Lung (tissue), 12 donors: ENCODE measurements around the gene ADAMTS12. TPM values are rescaled to one million over a fixed set of nuclear protein-coding genes. Genes with fewer than 3 reads are reported as not detected.

ENCODE experiments used
- ATAC-seq: fragments of 200-7000 bp; cut with Tn5 transposase; one replicate; pipeline ENCODE4 v1.9.1; 2020; ENCODE audit warnings: moderate number of reproducible peaks; ENCODE audit not compliant: insufficient read depth, low FRiP score
- DNase-seq, 3 donors: peaks; one replicate each; pipeline ENCODE4 v3.0.0-alpha.2; 2013 to 2017
- H3K27ac ChIP-seq, 2 donors: one replicate each; pipeline ENCODE4 v1.5.1; 2013; ENCODE audit warnings: mild to moderate bottlenecking in 2 of 2, moderate library complexity in 2 of 2, control low read depth in 1 of 2, inconsistent platforms in 1 of 2, low read depth in 1 of 2, low read length in 1 of 2
- H3K27me3 ChIP-seq, 3 donors: one replicate each; pipeline ENCODE4 v1.5.1; 2013; ENCODE audit warnings: low read length in 2 of 3; ENCODE audit not compliant: control insufficient read depth in 3 of 3, insufficient read depth in 3 of 3
- H3K36me3 ChIP-seq, 4 donors: one replicate each; pipeline ENCODE4 v1.5.1; 2013; ENCODE audit warnings: low read length in 4 of 4, mild to moderate bottlenecking in 1 of 4, moderate library complexity in 1 of 4; ENCODE audit not compliant: control insufficient read depth in 4 of 4, insufficient read depth in 4 of 4
- H3K4me1 ChIP-seq, 5 donors: one replicate each; pipeline ENCODE4 v1.5.1; 2013; ENCODE audit warnings: low read length in 5 of 5, mild to moderate bottlenecking in 2 of 5, moderate library complexity in 1 of 5; ENCODE audit not compliant: control insufficient read depth in 5 of 5, insufficient read depth in 5 of 5
- H3K4me3 ChIP-seq: one replicate; pipeline ENCODE4 v1.5.1; 2013; ENCODE audit warnings: mild to moderate bottlenecking, control low read depth, moderate library complexity
- H3K9ac ChIP-seq, 2 donors: one replicate each; pipeline ENCODE4 v1.5.1; 2013; ENCODE audit warnings: low read length in 2 of 2, control low read depth in 1 of 2; ENCODE audit not compliant: insufficient read depth in 1 of 2
- H3K9me3 ChIP-seq, 4 donors: one replicate each; pipeline ENCODE4 v1.5.1; 2013; ENCODE audit warnings: low read length in 3 of 4, mild to moderate bottlenecking in 1 of 4, moderate library complexity in 1 of 4; ENCODE audit not compliant: control insufficient read depth in 4 of 4, insufficient read depth in 3 of 4
- WGBS, 2 donors: extraction: QIAGEN DNeasy Blood & Tissue Kit; methylation state at CpG; one replicate each; pipeline ENCODE4 v1.1.7; 2013; 5-methylcytosine and 5-hydroxymethylcytosine counted together
- polyA plus RNA-seq, 2 donors: library from polyadenylated mRNA; stranded (reverse); fragments of 200-250 nt; gene quantifications; one replicate each; pipeline ENCODE4 v1.2.1, GENCODE V29; 2013
- total RNA-seq, 2 donors: library from RNA; depleted of rRNA in 1 of 2; stranded (reverse); fragments of >200 nt in 1 of 2; gene quantifications; one replicate each; pipeline ENCODE4 v1.2.1, GENCODE V29; 2014 to 2021
- TF ChIP-seq, protein P1 (sequence below): IDR thresholded peaks from 2 replicates; pipeline ENCODE4 v1.5.1; 2012; ENCODE audit warnings: mild to moderate bottlenecking; ENCODE audit errors: control extremely low read depth, extremely low read depth
- donor health status: control.
- donor health status: control.
- donor health status: Bipolar disorder and iron deficiency.
- donor health status: healthy.
- donor health status: DM: yes; HTN: yes; CAD: no.

The ADAMTS12 gene
- total and polyA plus RNA-seq, 4 donors: 1.3 to 55.1 (median 4.3) TPM

DNA sequence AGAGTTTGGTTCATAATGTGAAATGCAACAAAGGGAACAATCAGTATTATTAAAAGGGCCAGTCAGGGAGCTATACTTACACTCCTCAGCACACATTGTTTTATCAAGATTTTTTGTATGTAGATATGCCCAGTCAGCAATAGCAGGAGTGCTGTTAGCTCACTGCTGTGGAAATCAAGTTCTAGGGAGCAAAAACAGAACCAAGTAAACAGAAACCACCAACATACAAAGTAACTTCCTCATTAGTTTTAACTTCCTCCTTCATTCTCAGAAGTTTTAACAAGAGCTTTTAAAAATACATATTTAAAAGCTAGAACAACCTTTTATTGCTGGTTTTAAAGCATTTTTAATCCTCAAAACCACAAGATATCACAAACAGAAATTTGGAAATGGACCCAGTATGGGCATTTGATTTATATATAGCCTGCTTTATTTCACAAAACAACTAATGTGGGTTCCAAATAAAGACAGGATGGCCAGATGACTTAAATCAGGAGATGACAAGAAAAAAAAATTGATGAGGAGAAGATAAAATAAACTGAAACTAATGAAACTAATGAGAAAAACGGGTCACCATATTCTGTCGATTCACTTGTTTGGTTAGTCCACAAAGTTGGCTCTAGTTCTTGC is 178.5 kb downstream of the ADAMTS12 start:
- Histone ChIP-seq H3K4me3 (no peak overlapping the region), H3K36me3 (peaks cover 0 to 3% (median 0%) of the 10 kb centered on the region in 4 donors), H3K4me1 (peaks cover 0 to 14% (median 0%) of the 10 kb centered on the region in 5 donors), H3K27ac (peak overlapping the region in 1 of 2 donors; percentile 21), H3K27me3 (no peaks in the 10 kb centered on the region), H3K9ac (peak overlapping the region in 1 of 2 donors; percentile 40), H3K9me3 (no peaks in the 10 kb centered on the region)
- no peak for ATAC-seq
- TF ChIP-seq, protein P1, sequence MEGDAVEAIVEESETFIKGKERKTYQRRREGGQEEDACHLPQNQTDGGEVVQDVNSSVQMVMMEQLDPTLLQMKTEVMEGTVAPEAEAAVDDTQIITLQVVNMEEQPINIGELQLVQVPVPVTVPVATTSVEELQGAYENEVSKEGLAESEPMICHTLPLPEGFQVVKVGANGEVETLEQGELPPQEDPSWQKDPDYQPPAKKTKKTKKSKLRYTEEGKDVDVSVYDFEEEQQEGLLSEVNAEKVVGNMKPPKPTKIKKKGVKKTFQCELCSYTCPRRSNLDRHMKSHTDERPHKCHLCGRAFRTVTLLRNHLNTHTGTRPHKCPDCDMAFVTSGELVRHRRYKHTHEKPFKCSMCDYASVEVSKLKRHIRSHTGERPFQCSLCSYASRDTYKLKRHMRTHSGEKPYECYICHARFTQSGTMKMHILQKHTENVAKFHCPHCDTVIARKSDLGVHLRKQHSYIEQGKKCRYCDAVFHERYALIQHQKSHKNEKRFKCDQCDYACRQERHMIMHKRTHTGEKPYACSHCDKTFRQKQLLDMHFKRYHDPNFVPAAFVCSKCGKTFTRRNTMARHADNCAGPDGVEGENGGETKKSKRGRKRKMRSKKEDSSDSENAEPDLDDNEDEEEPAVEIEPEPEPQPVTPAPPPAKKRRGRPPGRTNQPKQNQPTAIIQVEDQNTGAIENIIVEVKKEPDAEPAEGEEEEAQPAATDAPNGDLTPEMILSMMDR: no peak
- DNase-seq: peak; percentile 42 to 91 (median 90)
- WGBS, 2 donors: 43 to 46% methylated on average over 2 of the region's 2 CpGs

DNA sequence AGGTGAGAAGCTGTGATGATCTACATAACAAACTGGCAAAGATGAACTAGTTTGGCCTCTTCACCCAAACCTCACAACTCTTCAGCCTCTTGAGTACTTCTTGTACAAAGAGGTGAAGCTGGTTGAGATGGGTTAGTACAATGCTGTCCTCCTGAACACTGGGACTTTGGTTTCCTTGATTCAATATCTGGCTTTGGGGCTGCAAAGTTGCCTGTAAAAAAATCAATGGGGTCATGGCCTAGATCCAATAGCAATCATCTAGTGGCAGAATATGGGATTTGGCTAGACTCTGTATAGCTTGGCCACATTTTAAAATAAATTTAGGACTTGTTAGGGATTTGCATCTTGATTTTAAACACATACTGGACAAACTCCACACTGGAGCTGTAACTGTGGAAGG is 179.1 kb downstream of the ADAMTS12 start:
- Histone ChIP-seq H3K36me3 (peaks cover 0 to 3% (median 0%) of the 10 kb centered on the region in 4 donors), H3K4me3 (no peak overlapping the region), H3K27me3 (no peaks in the 10 kb centered on the region), H3K9ac (no peak overlapping the region), H3K9me3 (no peaks in the 10 kb centered on the region), H3K27ac (peak overlapping the region; percentile 21 to 40), H3K4me1 (peaks cover 0 to 14% (median 0%) of the 10 kb centered on the region in 5 donors)
- TF ChIP-seq, protein P1: no peak
- ATAC-seq (no peak), DNase-seq (no peak)

DNA sequence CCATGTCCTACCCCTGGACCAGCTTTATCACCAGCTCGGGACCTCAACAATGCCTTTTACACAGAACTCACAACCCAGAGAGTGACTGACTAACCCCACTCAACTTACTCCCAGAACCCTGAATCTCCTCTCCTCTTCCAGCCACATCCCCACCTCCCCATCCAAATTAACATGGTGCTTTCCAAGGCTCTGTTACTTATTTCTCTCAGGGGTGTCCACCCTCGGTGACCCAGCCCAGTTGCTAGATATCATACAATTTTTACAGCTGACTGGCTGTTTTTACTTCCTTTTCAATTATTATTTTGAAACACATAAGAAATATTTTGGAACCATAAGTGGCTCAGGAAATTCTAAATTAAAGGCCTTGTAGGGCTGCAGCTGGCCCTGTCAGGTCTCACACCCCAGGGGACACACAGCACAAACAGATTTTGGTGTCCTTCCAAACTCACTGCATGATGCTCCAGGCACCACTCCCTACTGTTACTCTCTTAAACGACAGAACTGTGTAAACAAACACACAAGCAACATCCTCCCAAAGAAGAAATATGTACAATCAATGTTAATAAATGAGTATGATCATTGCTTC is 180.6 kb downstream of the ADAMTS12 start:
- Histone ChIP-seq H3K4me1 (peaks cover 0 to 14% (median 0%) of the 10 kb centered on the region in 5 donors), H3K27ac (no peak overlapping the region), H3K36me3 (peaks cover 0 to 3% (median 0%) of the 10 kb centered on the region in 4 donors), H3K4me3 (no peak overlapping the region), H3K9ac (no peak overlapping the region), H3K27me3 (no peaks in the 10 kb centered on the region), H3K9me3 (no peaks in the 10 kb centered on the region)
- DNase-seq (no peak), ATAC-seq (no peak)
- TF ChIP-seq, protein P1: no peak
- 68 to 79% methylated on average over 3 of the region's 3 CpGs for WGBS, 2 donors
